Stomach (tissue), 4 donors: ENCODE measurements around the gene EMC6.
A peak's percentile ranks its signal among the peaks of the same experiment; 100 is the strongest.

Experiments
- CTCF ChIP-seq, 7 experiments: fragments of 450-650 bp in 4 of 7; fragments of 200-600 bp in 3 of 7; sonication (generic) in 3 of 7; IDR thresholded peaks; one replicate each; pipeline ENCODE4 v1.5.1; 2016 to 2019; ENCODE audit warnings: antibody characterized with exemption in 7 of 7, control low read depth in 2 of 7, mild to moderate bottlenecking in 1 of 7
- EP300 ChIP-seq: sonication (generic); formaldehyde crosslinking; IDR thresholded peaks from one replicate; pipeline ENCODE4 v1.6.1; 2017; ENCODE audit warnings: antibody characterized with exemption
- POLR2A ChIP-seq, 4 donors: fragments of 450-650 bp; IDR thresholded peaks; one replicate each; pipeline ENCODE4 v1.6.1; 2016; ENCODE audit warnings: antibody characterized with exemption in 4 of 4, control low read depth in 2 of 4, mild to moderate bottlenecking in 1 of 4, moderate library complexity in 1 of 4
- POLR2AphosphoS5 ChIP-seq, 3 donors: sonication (generic); formaldehyde crosslinking; IDR thresholded peaks; one replicate each; pipeline ENCODE4 v1.6.1; 2016; ENCODE audit warnings: antibody characterized with exemption in 3 of 3

GRCh38 chr17:3683054-3683511, 14.5 kb downstream of the EMC6 start:
- TF ChIP-seq POLR2A (IDR thresholded peaks at IDR 0.05) (no peak), EP300 (no peak), CTCF (IDR thresholded peaks at IDR 0.05) (peak in 5 of 7 experiments; percentile 72 to 89 (median 75)), POLR2AphosphoS5 (IDR thresholded peaks at IDR 0.05) (no peak)
